Cardiac muscle cell (in vitro differentiated cells and primary cell): Measurements from ENCODE around the gene LIG4. TPM values are rescaled to one million over a fixed set of nuclear protein-coding genes. Genes with fewer than 3 reads are reported as not detected.

Experiments
- DNase-seq, 2 donors: peaks; one replicate each; pipeline versions ENCODE4 v3.0.0 to v3.0.0-alpha.2; 2010 to 2017; ENCODE audit warnings: low read depth in 1 of 2, low spot score in 1 of 2
- H3K27ac ChIP-seq: fragments of 200-600 bp; sonication (generic); 2 replicates; pipeline ENCODE4 v1.5.1; 2016
- H3K27me3 ChIP-seq: fragments of 200-600 bp; sonication (generic); 2 replicates; pipeline ENCODE4 v1.6.0; 2016; ENCODE audit warnings: control low read depth
- H3K36me3 ChIP-seq: fragments of 200-600 bp; sonication (generic); 2 replicates; pipeline ENCODE4 v1.5.1; 2016; ENCODE audit warnings: control low read depth
- H3K4me1 ChIP-seq: fragments of 200-600 bp; sonication (generic); 2 replicates; pipeline ENCODE4 v1.8.1; 2017; ENCODE audit warnings: low read depth, mild to moderate bottlenecking, mixed run types
- H3K4me3 ChIP-seq: fragments of 200-600 bp; sonication (generic); 2 replicates; pipeline ENCODE4 v1.5.1; 2016; ENCODE audit warnings: mild to moderate bottlenecking
- H3K9me3 ChIP-seq: fragments of 200-600 bp; sonication (generic); 2 replicates; pipeline ENCODE4 v1.5.1; 2017; ENCODE audit warnings: low read depth, mild to moderate bottlenecking, control low read depth
- CTCF ChIP-seq: IDR thresholded peaks from 2 replicates; pipeline ENCODE4 v1.5.1; 2012; ENCODE audit warnings: low read depth, mild to moderate bottlenecking, low read length
- polyA plus RNA-seq: library from polyadenylated mRNA; unstranded; fragments of >200 nt; fragmentation: Nextera tagmentation; extraction: Ambion mirVana; gene quantifications from 2 replicates; pipeline ENCODE4 v1.2.1, GENCODE V29; 2016
- total RNA-seq: library from RNA; depleted of rRNA; stranded (reverse); fragments of >200 nt; gene quantifications from 2 replicates; pipeline ENCODE4 v1.2.3, GENCODE V29; 2016

The LIG4 gene
- total and polyA plus RNA-seq, 2 experiments from 2014 or later, result 8.9 to 16.2 TPM

GRCh38 chr13:108168929-108169328 lies 46.4 kb downstream of the LIG4 start:
- Histone ChIP-seq H3K4me3 (no peak overlapping the region), H3K4me1 (no peaks in the 10 kb centered on the region), H3K36me3 (no peaks in the 10 kb centered on the region), H3K9me3 (no peaks in the 10 kb centered on the region), H3K27me3 (no peaks in the 10 kb centered on the region), H3K27ac (no peak overlapping the region)
- TF ChIP-seq CTCF, result no peak
- DNase-seq, result no peak

- DNase-seq, result no peak
- Histone ChIP-seq H3K36me3 (no peaks in the 10 kb centered on the region), H3K27ac (no peak overlapping the region), H3K27me3 (no peaks in the 10 kb centered on the region), H3K9me3 (no peaks in the 10 kb centered on the region), H3K4me3 (no peak overlapping the region), H3K4me1 (no peaks in the 10 kb centered on the region)
- TF ChIP-seq CTCF, result no peak
Measured at GRCh38 chr13:108166078-108166477, 49.3 kb downstream of the LIG4 start.

DNA sequence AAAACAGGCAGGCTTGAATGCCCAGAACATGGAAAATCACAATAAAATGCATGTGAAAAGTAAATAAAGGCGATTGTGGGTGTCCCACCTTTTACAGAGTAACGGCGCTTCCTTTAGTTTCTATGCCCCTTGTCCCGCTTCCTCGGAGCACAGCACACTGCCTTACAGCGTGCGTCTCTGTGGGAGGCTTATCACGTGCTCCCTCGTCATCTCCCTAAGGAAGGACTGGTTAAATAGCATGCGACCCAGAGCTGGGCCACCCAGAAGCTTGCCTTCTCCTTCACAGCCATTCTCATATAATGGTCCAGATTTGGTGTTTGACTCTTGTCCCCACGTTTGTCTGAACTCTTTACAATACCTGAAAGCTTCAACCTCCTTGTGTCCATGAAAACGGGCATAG lies 56.6 kb downstream of the LIG4 start:
- Histone ChIP-seq H3K27me3 (no peaks in the 10 kb centered on the region), H3K9me3 (no peaks in the 10 kb centered on the region), H3K36me3 (no peaks in the 10 kb centered on the region), H3K4me3 (no peak overlapping the region), H3K4me1 (peaks cover 11% of the 10 kb centered on the region), H3K27ac (no peak overlapping the region)
- DNase-seq, result no peak
- no peak for TF ChIP-seq CTCF

Other genes with a start within 250 kb of the LIG4 start
- 14.2 and 18.0 TPM in 2 replicates for gene ABHD13, start 2.9 kb upstream of the LIG4 start, total RNA-seq
- 19.8 and 20.3 TPM in 2 replicates for gene ABHD13, start 2.9 kb upstream of the LIG4 start, polyA plus RNA-seq
- 0.46 and 0.69 TPM in 2 replicates for gene TNFSF13B, start 54.2 kb upstream of the LIG4 start, total RNA-seq
- 0.56 and 2.4 TPM in 2 replicates for gene TNFSF13B, start 54.2 kb upstream of the LIG4 start, polyA plus RNA-seq